GM19099 (cell line): ENCODE measurements around the gene OR4Q3.
"Not testable (repeated sequence)": the region's sequence is repeated elsewhere in the genome, so short reads cannot be mapped to it uniquely, and the experiment has no call there.

ENCODE experiments used
- POLR2A ChIP-seq: IDR thresholded peaks from 3 replicates; pipeline ENCODE4 v1.6.1; 2011; ENCODE audit warnings: low read depth; ENCODE audit not compliant: insufficient read length; ENCODE audit errors: extremely low read depth

Gene OR4Q3

GRCh38 chr14:19743256-19743655 lies at the start of gene OR4Q3:
Gene OR4Q3 (plus strand): TSS chr14:19743571.
- TF ChIP-seq POLR2A, result no peak

- TF ChIP-seq POLR2A, result no peak
These were observed 14.0 kb upstream of the OR4Q3 start for GRCh38 chr14:19729359-19729758.

- no peak for TF ChIP-seq POLR2A
These were observed 13.6 kb upstream of the OR4Q3 start for GRCh38 chr14:19729763-19730162.

GRCh38 chr14:19754172-19754571 lies 10.8 kb downstream of the OR4Q3 start:
- TF ChIP-seq POLR2A, result no peak

- no peak for TF ChIP-seq POLR2A
These were observed 28.6 kb downstream of the OR4Q3 start for GRCh38 chr14:19771895-19772430.

GRCh38 chr14:19773204-19773603 lies 29.8 kb downstream of the OR4Q3 start, which contains the start of gene OR4M1:
Gene OR4M1 (plus strand): TSS chr14:19773504. CDS start chr14:19780323, 6,819 bp downstream.
- not testable (repeated sequence) for TF ChIP-seq POLR2A

GRCh38 chr14:19775587-19775986 lies 32.2 kb downstream of the OR4Q3 start:
- no peak for TF ChIP-seq POLR2A
